GM13977 (cell line): ENCODE measurements around the gene LRRTM1.
A peak's percentile ranks its signal among the peaks of the same experiment; 100 is the strongest.

ENCODE experiments used
- DNase-seq: peaks from one replicate; pipeline ENCODE4 v3.0.0; 2012; ENCODE audit warnings: low spot score
- CTCF ChIP-seq: IDR thresholded peaks from 2 replicates; pipeline ENCODE4 v1.5.1; 2012; ENCODE audit warnings: mild to moderate bottlenecking, control low read depth; ENCODE audit not compliant: insufficient read depth; ENCODE audit errors: extremely low read depth, missing control alignments
- in situ Hi-C: fragments of 300-500 bp; cut with MboI; formaldehyde crosslinking; loops from one replicate; pipeline ENCODE4 v1.12.0; 2022; ENCODE audit warnings: low sequenced_read_pairs, low pct_unique_long_range_greater_than_20kb, mixed read lengths, inconsistent platforms; ENCODE audit not compliant: unreplicated experiment

The LRRTM1 gene

GRCh38 chr2:80335411-80335810, 30.9 kb upstream of the LRRTM1 start:
- TF ChIP-seq CTCF = no peak
- in situ Hi-C loops = no loop called here
- DNase-seq = no peak

- TF ChIP-seq CTCF = no peak
- in situ Hi-C loops = no loop called here
- DNase-seq = no peak
Measured at GRCh38 chr2:80333886-80334285, 29.3 kb upstream of the LRRTM1 start.

- in situ Hi-C loops = no loop called here
- no peak for DNase-seq
- no peak for TF ChIP-seq CTCF
Measured at GRCh38 chr2:80330527-80331450, 26.2 kb upstream of the LRRTM1 start.

- no peak for TF ChIP-seq CTCF
- no peak for DNase-seq
- in situ Hi-C loops = no loop called here
Measured at GRCh38 chr2:80329491-80329890, 24.9 kb upstream of the LRRTM1 start.

- in situ Hi-C loops = no loop called here
- TF ChIP-seq CTCF = no peak
- DNase-seq = no peak
Measured at GRCh38 chr2:80328159-80328571, 23.6 kb upstream of the LRRTM1 start.

- no peak for TF ChIP-seq CTCF
- no peak for DNase-seq
- in situ Hi-C loops = no loop called here
Measured at GRCh38 chr2:80326861-80327260, 22.3 kb upstream of the LRRTM1 start.

- peak; percentile 31 for DNase-seq
- in situ Hi-C loops = no loop called here
- TF ChIP-seq CTCF = peak; percentile 46
Measured at GRCh38 chr2:80326214-80326613, 21.7 kb upstream of the LRRTM1 start.
